DMS53 (cell line): ENCODE measurements around the gene MORN1.

Experiments
- DNase-seq: peaks from one replicate; lab custom pipeline; 2025; lab: John Stamatoyannopoulos, UW

The MORN1 gene

GRCh38 chr1:2274231-2274928, 117.0 kb downstream of the MORN1 start:
- DNase-seq, result no peak

GRCh38 chr1:2273401-2274090, 117.8 kb downstream of the MORN1 start:
- no peak for DNase-seq

GRCh38 chr1:2272686-2273400, 118.5 kb downstream of the MORN1 start:
- DNase-seq, result no peak

- DNase-seq, result no peak
Measured at GRCh38 chr1:2271841-2272655, 119.3 kb downstream of the MORN1 start.
